Stimulated activated CD8-positive, alpha-beta memory T cell treated with anti-CD3 and anti-CD28 coated beads, Interleukin-15, amount 100 ng/mL, for 4 hours (primary cell): ENCODE results near the gene NR1I2.

ENCODE experiments used
- DNase-seq, 2 donors: peaks; one replicate each; pipeline ENCODE4 v3.0.0-alpha.2; 2020; ENCODE audit warnings: low read depth in 2 of 2

Gene NR1I2

DNA sequence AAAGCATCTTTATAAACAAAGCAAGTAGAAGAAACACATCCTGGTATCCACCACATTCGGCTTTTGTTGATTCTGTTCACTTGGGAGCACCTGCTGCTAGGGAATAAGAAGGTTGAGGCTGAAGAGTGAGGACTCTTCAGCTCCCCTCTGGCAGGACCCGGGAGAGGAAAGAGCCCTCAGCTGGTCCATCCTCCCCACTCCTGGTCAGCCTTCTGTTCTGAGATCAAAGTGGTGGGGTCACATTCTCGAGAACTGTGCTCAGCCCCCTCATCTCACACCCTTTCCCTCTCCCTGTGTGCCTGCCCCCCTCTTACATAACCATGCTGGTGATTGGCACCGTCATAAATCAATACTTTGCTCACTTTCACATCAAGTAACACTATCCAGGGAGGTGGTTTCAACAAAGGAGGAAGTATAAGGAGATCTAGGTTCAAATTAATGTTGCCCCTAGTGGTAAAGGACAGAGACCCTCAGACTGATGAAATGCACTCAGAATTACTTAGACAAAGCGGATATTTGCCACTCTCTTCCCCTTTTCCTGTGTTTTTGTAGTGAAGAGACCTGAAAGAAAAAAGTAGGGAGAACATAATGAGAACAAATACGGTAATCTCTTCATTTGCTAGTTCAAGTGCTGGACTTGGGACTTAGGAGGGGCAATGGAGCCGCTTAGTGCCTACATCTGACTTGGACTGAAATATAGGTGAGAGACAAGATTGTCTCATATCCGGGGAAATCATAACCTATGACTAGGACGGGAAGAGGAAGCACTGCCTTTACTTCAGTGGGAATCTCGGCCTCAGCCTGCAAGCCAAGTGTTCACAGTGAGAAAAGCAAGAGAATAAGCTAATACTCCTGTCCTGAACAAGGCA, at the start of gene NR1I2:
NR1I2 (plus strand) TSS at position 772 of the 869 bp plus-strand sequence.
- no peak for DNase-seq

DNA sequence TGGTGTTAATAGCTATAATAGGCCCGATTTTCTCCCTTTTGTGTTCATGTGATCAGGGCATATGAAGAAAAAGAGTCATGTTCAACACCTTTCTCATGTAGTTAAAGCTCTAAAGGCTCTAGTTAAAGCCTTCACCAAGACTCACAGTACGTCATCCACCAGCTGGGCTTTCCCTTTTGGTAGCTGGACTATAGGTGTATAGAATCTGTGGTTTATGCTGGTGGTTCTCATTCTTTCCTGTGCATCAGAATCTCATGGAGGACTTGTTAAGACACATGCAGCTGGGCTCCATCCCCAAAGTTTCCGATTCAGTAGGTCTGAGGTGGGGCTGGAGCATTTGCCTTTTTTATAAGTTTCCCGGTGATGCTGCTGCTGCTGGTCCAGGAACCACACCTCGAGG, 48.1 kb upstream of the NR1I2 start:
- no peak for DNase-seq

DNA sequence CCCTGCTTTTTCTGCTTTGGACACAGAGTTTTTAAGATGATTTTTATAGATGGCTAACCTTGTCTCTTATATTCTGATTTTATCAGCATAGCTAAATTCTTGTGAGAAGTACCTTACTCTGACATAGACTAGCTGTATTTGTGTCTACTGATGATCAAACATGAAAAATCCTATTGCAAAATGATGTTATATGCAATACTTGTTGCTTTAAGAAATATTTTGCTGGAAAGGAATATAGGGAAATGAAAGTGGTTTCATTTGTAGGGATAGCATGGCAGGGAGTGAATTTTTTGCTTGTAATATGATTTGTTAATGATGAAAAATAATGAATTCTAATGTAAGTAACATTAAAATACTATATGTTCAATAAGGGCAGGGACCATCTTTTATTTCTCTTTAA, 43.2 kb upstream of the NR1I2 start:
- DNase-seq: no peak

DNA sequence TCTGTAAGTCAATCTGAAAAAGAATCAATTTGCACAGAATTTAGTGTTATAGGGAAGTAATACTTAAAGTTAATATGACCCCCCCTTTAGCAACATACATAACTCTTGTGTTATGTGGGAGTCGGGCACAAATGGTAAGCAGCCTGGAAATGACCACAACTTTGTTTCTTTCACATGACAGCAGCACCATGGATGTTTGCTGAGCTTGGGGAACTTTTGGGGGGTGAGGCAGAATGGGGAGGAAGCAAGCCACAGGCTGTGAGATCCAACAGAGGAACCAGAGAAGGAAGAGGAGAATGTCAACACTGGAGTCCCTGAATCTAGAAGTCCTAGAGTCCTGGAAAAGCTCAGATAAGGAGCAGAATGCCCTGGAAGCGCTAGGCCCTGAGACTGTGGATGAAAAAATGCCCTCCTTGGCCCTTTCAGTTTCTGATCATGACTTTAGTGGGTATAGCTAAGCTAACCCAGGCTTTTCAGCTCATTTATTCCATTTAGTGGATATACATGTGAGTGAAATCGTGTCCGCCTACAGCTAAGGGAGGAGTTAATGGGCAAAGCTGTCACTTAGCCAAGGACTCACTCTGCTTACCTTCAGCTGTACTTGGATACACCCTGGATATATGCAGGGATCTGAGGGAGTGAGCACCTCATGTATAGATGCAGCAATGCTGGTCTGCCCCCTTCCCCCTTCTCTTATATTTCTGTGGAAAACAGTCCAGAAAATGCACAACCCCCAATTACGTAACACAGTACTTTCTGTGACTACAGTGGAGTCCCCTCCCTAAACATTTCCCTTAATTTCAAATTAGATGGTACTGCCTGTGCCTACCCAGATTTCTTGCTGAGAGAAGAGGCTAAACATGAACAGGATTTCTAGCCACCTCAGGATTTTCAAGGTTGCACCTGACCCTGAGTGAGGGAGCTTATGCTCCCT, 40.0 kb upstream of the NR1I2 start:
- no peak for DNase-seq

DNA sequence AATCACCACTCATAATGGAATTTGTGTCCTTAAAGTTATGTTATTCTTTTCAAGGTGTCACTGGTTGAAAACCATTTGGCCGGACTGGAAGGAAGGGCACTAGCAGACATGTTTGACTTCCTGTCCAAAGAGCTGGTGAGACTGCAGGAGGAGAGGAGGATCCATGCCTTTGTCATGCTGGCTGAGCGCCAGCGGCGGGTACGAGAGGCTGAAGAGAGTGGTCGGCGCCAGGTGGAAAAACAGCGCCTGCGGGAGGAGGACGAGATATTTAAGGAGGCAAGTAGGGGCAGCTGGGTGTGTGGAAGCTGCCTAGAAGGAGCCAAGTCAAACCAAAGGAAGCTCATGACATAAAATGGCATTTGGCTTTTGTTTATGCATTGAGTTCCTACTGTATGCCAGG, 38.0 kb upstream of the NR1I2 start:
- DNase-seq: no peak

DNA sequence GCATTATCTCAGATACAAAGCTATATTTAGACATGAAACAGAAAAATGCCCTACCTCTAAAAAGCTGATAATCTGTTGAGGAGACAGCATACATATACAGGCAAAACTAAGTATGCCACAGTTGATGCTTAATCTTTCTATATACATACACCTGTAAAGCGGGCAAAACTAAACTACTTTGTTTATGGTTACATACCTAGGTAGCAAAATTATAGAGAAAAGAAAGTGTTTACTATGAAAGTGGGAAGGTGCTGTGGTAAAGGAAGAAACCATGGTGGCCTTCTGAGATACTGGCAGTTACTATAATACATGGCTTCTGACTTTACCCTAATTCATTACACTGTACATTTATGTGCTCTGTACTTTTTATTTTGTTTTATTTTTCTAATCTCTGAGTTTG, 36.0 kb upstream of the NR1I2 start:
- no peak for DNase-seq

DNA sequence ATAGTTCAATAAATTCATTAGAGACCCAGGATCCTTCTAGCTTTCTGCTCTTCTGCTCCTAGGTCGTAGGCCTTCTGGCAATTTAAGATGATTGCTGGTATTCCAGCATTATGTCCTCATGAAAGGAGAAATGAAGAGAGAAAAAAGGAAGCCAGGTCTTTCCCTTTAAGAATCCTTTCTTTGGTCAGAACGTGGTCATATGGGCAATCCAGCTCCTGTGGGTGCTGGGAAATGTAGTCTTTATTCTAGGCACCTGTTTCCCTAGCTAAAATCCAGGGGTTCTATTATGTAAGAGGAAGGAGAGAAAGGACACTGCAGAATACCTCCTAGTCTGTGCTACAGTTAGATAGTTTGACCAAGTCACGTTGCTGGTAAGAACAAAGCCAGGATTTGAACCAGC, 35.5 kb upstream of the NR1I2 start:
- no peak for DNase-seq

DNA sequence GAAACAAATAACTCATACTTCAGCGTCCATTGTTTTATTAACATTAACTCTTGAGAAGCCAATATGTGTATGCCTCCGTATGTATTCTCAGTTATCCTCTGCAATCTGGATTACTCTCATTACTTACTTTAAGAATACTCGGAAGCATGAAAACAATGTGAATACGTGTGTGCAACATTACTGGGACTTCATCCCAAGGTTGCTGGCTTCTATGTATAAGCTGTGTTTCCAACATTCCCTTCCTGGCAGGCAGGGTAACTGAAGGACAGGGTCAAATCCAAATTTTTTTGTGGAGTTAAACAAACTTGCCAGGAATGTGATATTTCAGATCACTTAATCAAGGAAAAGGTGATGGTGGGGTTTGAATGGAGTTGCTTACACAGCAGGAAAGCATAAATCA, 34.5 kb upstream of the NR1I2 start:
- DNase-seq: no peak

DNA sequence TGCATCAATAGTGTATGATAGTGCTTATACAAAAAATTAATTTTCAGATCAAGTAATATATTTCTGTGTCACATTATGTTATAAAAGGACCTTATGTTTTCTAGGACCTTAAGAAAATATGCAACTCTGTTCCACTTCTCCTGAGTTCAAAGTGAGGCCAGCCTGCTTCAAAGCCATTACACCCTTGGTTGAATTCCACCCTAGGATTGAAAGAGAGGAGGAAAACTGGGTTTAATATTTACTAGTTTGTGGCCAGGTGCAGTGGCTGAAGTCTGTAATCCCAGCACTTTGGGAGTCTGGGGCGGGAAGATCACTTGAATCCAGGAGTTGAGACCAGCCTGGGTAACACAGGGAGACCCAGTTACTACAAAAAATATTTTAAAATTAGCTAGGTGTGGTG, 32.9 kb upstream of the NR1I2 start:
- DNase-seq: no peak

DNA sequence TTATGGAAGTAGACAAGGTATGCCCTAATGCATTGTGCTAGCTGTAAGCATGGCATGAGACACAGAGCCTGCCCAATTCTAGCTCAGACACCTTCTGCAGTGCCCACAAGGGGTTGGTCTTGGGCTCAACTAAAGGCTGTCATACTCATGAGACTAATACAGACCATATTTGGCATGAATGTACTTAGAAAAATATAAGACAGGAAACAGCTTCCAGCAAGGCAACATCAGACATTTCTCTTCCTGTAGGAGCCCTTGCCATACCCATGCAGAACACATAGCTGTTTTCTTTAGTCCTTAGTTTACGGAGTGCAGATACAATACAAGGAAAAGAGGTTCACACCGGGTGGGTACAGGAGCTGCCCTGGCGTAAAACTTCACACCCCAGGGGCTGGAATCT, 30.5 kb upstream of the NR1I2 start:
- DNase-seq: no peak

DNA sequence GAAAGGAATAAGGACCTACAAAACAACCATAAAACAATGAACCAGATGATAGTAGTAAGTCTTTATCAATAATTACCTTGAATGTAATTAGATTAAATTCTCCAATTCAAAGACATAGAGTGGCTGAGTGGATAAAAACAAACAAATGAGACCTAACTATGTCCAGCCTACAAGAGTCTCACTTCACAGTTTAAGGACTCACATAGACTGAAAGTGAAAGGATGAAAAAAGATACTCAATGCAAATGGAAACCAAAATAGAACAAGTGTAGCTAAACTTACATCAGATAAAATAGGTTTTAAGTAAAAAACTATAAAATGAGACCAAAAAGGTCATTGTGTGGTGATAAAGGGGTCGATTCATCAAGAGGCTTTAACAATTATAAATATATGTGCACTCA, 21.9 kb upstream of the NR1I2 start:
- DNase-seq: no peak

DNA sequence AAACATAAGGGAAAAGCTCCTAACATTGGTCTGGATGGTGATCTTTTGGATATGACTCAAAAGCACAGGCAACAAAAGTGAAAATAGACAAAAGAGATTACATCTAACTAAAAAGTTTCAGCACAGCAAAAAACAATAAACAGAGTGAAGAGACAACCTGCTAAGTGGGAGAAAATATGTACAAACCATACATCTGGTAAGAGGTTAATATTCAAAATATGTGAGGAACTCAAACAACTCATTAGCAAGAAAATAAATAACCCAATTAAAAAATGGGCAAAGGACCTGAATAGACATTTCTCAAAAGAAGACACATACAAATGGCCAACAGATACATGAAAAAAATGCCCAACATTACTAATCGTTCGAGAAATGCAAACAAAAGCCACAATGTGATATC, 19.0 kb upstream of the NR1I2 start:
- DNase-seq: no peak

DNA sequence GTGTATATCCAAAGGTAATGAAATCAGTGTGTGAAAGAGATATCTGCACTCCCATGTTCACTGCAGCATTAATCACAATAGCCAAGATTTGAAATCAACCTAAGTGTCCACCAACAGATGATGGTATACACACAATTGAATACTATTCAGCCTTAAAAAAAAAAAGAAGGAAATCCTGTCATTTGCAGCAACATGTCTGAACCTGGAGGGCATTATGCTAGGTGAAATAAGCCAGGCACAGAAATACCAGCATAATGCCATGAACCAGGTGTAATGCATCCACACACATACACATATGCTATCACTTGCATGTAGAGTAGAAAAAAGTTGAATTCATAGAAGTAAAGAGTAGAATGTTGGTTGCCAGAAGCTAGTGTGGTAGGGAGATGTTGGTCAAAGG, 18.4 kb upstream of the NR1I2 start:
- no peak for DNase-seq

DNA sequence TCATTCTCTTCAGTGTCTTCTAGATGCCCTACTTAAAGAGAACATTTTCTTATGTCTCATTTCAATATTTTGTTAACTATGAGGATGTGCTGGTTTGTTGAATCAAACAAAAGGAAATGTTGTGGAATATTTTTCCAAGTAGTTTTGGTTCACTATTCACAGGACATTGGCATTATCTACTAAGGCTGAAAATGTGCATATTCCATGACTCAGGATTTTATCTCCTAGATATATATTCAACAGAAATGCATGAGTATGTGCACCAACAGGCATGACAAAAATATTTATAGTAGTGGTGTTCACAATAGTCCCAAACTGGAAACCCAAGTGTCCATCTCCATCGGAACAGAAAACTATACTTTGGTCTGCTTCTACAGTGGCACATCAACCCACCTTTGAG, 16.7 kb upstream of the NR1I2 start:
- no peak for DNase-seq

DNA sequence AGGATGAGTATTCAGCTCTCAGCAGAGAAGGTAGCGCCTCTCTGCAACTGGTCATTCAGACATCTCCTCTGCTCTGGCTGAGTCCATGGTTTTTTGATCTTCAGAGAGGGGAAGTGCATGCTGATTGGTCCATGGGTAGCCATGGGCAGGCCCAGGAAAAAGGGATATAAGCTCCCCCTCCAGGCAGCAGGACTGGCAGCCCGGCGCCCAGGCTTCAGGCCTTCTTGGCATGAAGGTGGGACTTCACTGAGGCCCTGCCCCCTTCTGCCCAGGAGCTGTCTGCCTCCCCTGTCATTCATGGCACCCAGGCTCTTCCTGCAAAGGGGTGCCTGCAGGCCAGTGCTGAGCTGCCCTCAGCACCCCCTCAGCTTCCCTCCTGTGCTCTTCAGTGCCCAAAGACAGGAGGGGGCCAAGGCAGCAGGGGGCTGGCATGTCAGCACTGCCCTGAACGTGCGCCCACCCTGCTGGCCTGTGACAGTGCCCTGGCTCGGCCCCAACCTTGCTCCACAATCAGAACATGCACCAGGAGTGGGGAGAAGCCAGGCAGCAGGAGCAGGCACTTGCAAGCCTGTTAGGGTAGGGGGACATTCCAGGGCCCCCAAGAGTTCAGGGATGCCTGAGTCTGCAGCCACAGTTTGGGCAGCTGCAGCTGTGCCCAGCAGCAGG, 13.8 kb upstream of the NR1I2 start:
- no peak for DNase-seq

DNA sequence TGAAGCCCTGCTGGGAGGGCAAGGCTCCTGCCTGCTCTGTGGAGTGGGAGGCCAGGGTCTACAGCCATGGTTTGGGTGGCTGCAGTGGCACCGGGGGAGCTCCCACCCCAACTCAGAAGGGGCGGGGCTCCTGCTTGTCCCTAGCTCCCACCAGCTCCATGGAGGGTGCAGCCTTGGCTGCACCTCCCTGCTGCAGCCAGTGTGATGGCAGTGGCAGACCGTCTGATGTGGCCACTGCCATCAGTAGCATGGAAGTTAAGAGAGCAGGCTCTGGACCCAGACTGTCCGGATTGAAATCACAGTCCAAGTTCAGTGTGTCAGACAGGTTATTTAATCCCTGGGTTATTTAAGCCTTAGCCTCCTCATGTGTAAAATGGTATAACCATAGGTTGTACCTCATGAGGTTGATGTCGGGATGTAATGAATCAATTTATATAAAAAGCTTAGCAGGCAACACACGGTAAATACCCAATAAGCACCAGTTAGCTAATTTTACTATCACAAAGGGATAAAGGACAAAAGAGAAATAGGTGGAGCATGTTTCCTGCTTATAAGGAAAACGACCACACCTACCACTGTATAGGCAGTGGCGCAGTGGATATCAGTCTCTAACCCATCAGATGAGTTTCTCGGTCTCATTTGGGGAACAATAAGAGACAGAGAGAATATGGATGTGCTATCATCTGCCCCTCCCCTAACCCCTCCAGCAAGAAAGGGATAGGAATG, 13.1 kb upstream of the NR1I2 start:
- no peak for DNase-seq

DNA sequence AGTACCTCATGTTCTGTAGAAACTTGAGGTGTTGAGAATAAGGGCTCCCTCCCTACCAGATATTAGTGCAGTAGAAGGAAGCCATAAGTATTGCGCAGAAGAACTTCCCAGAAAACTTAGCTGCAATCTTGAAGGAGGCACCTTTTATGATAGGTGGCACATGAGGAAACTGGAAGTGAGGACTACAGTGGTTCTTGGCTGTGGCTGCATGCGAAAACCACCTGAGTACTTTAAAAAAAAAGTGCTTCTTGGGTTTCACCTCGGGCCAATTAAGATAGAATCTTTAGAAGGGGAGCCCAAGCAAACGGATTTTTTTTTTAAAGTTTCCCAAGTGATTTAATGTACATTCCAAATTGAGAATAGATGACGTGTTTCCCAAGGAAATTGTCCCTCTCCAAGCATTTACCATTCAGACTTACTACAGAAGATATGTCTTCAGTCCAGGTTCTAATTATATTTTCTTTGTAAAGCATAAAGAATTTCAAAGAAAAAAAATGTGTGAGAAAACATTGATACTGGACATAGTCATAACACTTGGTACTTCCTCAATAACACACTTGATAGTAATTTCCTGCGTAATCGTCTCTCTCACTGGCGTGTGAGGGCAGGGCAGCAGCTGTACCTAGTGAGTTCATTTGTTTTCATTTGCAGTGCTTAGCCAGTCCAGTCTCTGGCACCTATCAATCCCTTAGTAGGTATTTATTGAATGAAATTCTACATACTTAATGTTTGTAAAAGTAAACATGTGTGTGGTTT, 12.3 kb upstream of the NR1I2 start:
- no peak for DNase-seq

DNA sequence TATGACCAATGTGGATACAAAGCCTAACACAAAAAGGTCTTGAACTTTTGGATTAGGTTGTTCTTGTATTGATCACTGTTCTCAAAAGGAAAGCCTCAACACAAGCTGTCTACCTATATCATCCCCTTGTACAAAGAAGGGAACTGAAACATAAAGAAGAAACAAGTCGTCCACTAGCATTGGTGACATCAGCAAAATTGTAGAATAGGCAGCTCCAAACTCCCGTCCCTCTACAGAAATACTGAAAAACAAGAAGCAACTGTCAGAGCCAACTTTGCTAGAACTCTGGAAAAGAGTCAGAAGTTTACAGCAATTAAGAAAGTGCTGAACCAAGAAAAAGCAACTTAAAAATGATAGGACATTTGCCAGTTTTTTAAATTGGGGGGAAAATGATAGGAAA, 7.5 kb upstream of the NR1I2 start:
- no peak for DNase-seq

DNA sequence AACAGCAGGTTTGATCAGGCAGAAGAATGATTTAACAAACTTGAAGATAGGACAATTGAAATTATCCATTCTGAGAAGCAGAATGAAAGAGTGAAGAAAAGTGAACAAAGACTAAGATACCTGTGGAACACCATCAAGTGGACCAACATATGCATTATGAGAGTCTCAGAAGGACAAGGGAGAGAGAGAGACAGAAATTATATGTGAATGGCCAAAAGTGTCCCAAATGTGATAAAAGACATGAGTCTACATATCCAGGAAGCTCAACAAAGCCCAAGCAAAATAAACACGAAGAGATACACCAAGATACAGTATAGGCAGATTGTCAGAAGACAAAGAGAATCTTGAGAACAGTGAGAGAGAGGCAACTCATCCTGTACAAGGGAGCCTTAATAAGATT, 5.6 kb upstream of the NR1I2 start:
- DNase-seq: no peak

DNA sequence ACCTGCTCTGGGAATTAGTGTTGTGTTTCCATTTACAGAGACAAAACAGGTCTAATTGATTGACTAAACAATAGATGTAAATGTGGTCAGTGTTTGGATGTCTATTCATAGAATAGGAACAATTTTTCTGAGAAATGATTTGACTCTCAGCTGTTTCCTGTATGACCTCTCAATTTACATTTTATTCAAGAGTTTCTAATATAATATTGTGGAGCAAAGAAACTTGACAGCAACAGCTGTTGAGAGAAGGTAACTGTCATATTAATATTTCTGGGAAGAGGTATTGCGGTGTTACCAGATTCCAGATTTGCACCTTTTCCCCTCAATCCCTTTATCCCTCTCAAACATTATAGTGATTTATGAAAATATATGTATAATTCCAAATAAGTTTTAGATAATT, 3.7 kb upstream of the NR1I2 start:
- no peak for DNase-seq

DNA sequence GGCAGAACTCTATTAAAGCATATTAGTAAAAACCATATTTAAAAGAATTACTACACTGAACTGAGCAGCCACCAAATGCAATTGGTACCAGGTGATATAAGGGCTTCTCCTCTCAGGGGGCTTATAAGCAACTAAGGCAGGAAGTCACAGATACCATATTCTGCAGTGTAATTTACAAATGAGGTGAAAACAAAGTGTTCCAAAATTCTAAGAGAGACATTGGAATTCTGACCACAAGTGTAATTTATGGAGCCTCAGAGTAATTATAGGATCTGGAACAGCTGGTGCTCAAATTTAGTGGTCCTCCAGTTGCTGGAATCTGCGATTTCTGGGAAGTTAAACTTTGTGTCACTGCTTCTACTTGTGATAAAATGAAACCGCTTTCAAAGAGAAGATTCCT, 3.1 kb upstream of the NR1I2 start:
- no peak for DNase-seq
